ENCODE results near the gene NCCRP1. TPM values are rescaled to one million over a fixed set of nuclear protein-coding genes. Genes with fewer than 3 reads are reported as not detected.
"Not testable (repeated sequence)": the region's sequence is repeated elsewhere in the genome, so short reads cannot be mapped to it uniquely, and the experiment has no call there.

The NCCRP1 gene
- total RNA-seq, 1 experiment from 2014 or later: 23.2 TPM

GRCh38 chr19:39219108-39219507 is 22.3 kb downstream of the NCCRP1 start:
- DNase-seq; H2AFZ ChIP-seq; H3K9me3 ChIP-seq (ENCODE audit: insufficient read depth, low read depth); H3K9me2 ChIP-seq (ENCODE audit: insufficient read depth); H3F3A ChIP-seq (ENCODE audit: insufficient read depth, low read depth); H3K36me3 ChIP-seq (ENCODE audit: low read depth); H3K4me2 ChIP-seq; intact Hi-C loops (cut with micrococcal nuclease; ENCODE audit: unreplicated experiment); H3K4me1 ChIP-seq (replicated peaks; ENCODE audit: insufficient read depth); CTCF ChIA-PET; H3K27me3 ChIP-seq (ENCODE audit: insufficient read depth, low read depth); H3K4me3 ChIP-seq; H3K27ac ChIP-seq; POLR2A ChIA-PET (ENCODE audit: unreplicated experiment); H3K79me2 ChIP-seq (ENCODE audit: low read depth); BruUV-seq (replicated peaks); H4K20me1 ChIP-seq (ENCODE audit: insufficient read depth): not testable (repeated sequence)

- H3K27me3 ChIP-seq (ENCODE audit: insufficient read depth, low read depth): no peaks in the 10 kb centered on the region
- no peaks in the 10 kb centered on the region for H3F3A ChIP-seq (ENCODE audit: insufficient read depth, low read depth)
- intact Hi-C loops (cut with micrococcal nuclease; ENCODE audit: unreplicated experiment): no loop called here
- no peaks in the 10 kb centered on the region for H3K36me3 ChIP-seq (ENCODE audit: low read depth)
- no peak overlapping the region for H3K4me2 ChIP-seq
- H3K9me2 ChIP-seq (ENCODE audit: insufficient read depth): no peaks in the 10 kb centered on the region
- H2AFZ ChIP-seq: no peak overlapping the region
- POLR2A ChIA-PET (ENCODE audit: unreplicated experiment): interaction anchor here (0.6 kb wide), 1 partner anchor 14 kb away, joined by 6 read pairs; no protein-coding TSS in a partner anchor
- peak in 1 of 2 experiments; percentile 23 for DNase-seq
- H3K4me3 ChIP-seq: no peak overlapping the region
- CTCF ChIA-PET: interaction anchor here (0.6 kb wide), 1 partner anchor 699 kb away, joined by 3 read pairs; no protein-coding TSS in a partner anchor
- no peak for TF ChIP-seq EZH2 (IDR thresholded peaks at IDR 0.05; ENCODE audit: low read depth)
- TF ChIP-seq CTCF (conservative IDR thresholded peaks at IDR 0.05): no peak
- H3K4me1 ChIP-seq (replicated peaks; ENCODE audit: insufficient read depth): no peaks in the 10 kb centered on the region
- no peaks in the 10 kb centered on the region for H4K20me1 ChIP-seq (ENCODE audit: insufficient read depth)
- BruUV-seq (replicated peaks): no TSS peak
- H3K27ac ChIP-seq: no peak overlapping the region
- no peaks in the 10 kb centered on the region for H3K9me3 ChIP-seq (ENCODE audit: insufficient read depth, low read depth)
- H3K79me2 ChIP-seq (ENCODE audit: low read depth): no peaks in the 10 kb centered on the region
Observed at GRCh38 chr19:39223703-39224279, 27.0 kb downstream of the NCCRP1 start.

GRCh38 chr19:39224910-39225309 is 28.1 kb downstream of the NCCRP1 start:
- Histone ChIP-seq H3K27ac (no peak overlapping the region), H3K9me3 (ENCODE audit: insufficient read depth, low read depth) (no peaks in the 10 kb centered on the region), H3K4me2 (no peak overlapping the region), H3K27me3 (ENCODE audit: insufficient read depth, low read depth) (no peaks in the 10 kb centered on the region), H3K9me2 (ENCODE audit: insufficient read depth) (no peaks in the 10 kb centered on the region), H3K4me3 (no peak overlapping the region), H3K4me1 (replicated peaks; ENCODE audit: insufficient read depth) (no peaks in the 10 kb centered on the region), H4K20me1 (ENCODE audit: insufficient read depth) (no peaks in the 10 kb centered on the region), H3F3A (ENCODE audit: insufficient read depth, low read depth) (no peaks in the 10 kb centered on the region), H3K79me2 (ENCODE audit: low read depth) (no peaks in the 10 kb centered on the region), H3K36me3 (ENCODE audit: low read depth) (no peaks in the 10 kb centered on the region), H2AFZ (no peak overlapping the region)
- no peak for DNase-seq
- BruUV-seq (replicated peaks): no TSS peak
- TF ChIP-seq EZH2 (IDR thresholded peaks at IDR 0.05; ENCODE audit: low read depth) (no peak), CTCF (conservative IDR thresholded peaks at IDR 0.05) (no peak)
- CTCF ChIA-PET: no interaction called here
- POLR2A ChIA-PET (ENCODE audit: unreplicated experiment): no interaction called here
- intact Hi-C loops (cut with micrococcal nuclease; ENCODE audit: unreplicated experiment): no loop called here

Measured in PC-9 (cell line).